Fibroblast of skin of back (primary cell): ENCODE data around the gene NXPE4. TPM values are rescaled to one million over a fixed set of nuclear protein-coding genes. Genes with fewer than 3 reads are reported as not detected.
"Not testable (repeated sequence)": the region's sequence is repeated elsewhere in the genome, so short reads cannot be mapped to it uniquely, and the experiment has no call there.

Experiments
- DNase-seq: peaks from one replicate; pipeline ENCODE4 v3.0.0-alpha.2; 2013
- polyA plus RNA-seq, 2 experiments: library from polyadenylated mRNA; unstranded; fragments of 120-200 nt; gene quantifications; one replicate each; pipeline ENCODE4 v1.2.1, GENCODE V29; 2013; ENCODE audit not compliant: insufficient read length in 2 of 2

The NXPE4 gene
- not detected for polyA plus RNA-seq (2013, experiment 1 of 2; ENCODE audit: insufficient read length)
- polyA plus RNA-seq (2013, experiment 2 of 2; ENCODE audit: insufficient read length), result not detected

DNA sequence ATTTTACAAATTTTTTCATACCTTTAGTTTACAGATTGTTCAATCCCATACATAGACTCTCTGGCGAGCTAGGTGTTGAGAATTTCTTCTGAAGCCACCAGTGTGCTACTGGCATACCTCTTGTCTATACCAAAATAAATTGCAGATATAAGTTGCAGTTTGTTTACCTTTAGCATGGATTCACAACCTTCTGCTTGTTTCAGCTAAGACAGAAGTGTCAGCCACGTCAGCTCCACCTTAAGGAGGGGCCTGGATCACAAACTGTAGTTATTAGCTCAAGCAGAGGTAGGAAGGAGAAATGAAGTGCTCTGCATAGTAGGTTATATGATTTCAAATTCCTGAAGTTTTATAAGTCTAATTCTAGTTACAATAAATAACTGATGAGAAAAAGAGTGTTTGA lies at the start of gene NXPE4:
TSS of gene NXPE4 (minus strand) at position 216 of the 400 bp plus-strand sequence. CDS start 1,027 bp downstream, outside the sequence.
- DNase-seq, result no peak

- DNase-seq, result not testable (repeated sequence)
Observed at GRCh38 chr11:114639440-114639839, 43.9 kb upstream of the NXPE4 start.

GRCh38 chr11:114631445-114631965 lies 35.9 kb upstream of the NXPE4 start:
- not testable (repeated sequence) for DNase-seq

GRCh38 chr11:114625294-114625693 lies 29.7 kb upstream of the NXPE4 start:
- no peak for DNase-seq

DNA sequence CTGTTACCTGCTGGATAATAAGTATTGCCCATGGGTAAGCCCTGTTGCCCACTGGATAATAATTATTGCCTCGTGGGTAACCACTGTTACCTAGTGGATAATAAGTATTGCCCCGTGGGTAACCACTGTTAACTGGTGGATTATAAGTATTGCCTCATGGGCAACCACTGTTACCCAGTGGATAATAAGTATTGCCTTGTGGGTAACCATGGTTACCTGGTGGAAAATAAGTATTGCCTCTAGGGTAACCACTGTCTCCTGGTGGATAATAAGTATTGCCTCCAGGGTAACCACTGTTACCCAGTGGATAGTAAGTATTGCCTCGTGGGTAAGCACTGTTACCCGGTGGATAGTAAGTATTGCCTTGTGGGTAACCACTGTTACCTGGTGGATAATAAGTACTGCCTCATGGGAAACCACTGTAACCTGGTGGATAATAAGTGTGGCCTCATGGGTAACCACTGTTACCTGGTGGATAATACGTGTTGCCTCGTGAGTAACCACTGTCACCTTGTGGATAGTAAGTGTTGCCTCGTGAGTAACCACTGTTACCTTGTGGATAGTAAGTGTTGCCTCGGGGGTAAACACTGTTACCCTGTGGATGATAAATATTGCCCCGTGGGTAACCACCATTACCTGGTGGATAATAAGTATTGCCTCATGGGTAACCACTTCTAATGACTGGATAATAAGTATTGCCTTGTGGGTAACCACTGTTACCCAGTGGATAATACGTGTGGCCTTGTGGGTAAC lies 29.0 kb upstream of the NXPE4 start:
- DNase-seq, result no peak

- DNase-seq, result no peak
Observed at GRCh38 chr11:114623720-114624119, 28.1 kb upstream of the NXPE4 start.

DNA sequence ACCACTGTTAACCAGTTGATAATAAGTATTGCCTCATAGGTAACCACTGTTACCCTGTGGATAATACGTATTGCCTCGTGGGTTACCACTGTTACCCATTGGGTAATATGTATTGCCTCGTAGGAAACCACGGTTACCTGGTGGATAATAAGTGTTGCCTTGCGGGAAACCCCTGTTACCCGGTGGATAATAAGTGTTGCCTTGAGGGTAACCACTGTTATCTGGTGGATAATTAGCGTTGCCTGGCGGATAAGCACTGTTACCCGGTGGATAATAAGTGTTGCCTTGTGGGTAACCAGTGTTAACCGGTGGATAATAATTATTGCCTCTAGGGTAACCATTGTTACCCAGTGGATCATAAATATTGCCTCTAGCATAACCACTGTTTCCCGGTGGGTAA lies 27.3 kb upstream of the NXPE4 start:
- DNase-seq, result no peak

- DNase-seq, result no peak
Observed at GRCh38 chr11:114621950-114622809, 26.6 kb upstream of the NXPE4 start.

- DNase-seq, result no peak
Observed at GRCh38 chr11:114621072-114621471, 25.5 kb upstream of the NXPE4 start.

DNA sequence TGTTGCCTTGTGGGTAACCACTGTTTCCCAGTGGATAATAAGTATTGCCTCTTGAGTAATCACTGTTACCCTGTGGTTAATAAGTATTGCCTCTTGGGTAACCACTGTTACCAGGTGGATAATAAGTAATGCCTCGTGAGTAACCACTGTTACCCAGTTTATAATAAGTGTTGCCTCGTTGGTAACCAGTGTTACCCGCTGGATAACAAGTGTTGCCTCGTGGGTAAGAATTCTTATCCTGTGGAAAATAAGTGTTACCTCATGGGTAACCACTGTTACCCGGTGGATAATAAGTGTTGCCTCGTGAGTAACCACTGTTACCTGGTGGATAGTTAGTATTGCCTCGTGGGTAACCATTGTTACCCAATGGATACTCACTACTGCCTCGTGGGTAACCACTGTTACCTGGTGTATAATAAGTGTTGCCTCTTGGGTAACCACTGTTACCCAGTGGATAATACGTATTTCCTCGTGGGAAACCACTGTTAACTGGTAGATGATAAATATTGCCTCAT lies 24.1 kb upstream of the NXPE4 start:
- DNase-seq, result no peak

DNA sequence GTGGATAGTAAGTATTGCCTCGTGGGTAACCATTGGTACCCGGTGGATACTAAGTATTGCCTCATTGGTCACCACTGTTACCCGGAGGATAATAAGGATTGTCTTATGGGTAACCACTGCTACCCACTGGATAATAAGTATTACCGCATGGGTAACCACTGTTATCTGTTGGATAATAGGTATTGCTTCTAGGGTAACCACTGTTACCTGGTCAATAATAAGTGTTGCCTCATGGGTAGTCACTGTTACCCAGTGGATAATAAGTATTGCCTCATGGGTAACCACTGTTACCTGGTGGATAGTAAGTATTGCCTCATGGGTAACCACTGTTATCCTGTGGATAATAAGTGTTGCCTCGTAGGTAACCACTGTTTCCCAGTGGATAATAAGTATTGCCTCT lies 22.6 kb upstream of the NXPE4 start:
- no peak for DNase-seq

DNA sequence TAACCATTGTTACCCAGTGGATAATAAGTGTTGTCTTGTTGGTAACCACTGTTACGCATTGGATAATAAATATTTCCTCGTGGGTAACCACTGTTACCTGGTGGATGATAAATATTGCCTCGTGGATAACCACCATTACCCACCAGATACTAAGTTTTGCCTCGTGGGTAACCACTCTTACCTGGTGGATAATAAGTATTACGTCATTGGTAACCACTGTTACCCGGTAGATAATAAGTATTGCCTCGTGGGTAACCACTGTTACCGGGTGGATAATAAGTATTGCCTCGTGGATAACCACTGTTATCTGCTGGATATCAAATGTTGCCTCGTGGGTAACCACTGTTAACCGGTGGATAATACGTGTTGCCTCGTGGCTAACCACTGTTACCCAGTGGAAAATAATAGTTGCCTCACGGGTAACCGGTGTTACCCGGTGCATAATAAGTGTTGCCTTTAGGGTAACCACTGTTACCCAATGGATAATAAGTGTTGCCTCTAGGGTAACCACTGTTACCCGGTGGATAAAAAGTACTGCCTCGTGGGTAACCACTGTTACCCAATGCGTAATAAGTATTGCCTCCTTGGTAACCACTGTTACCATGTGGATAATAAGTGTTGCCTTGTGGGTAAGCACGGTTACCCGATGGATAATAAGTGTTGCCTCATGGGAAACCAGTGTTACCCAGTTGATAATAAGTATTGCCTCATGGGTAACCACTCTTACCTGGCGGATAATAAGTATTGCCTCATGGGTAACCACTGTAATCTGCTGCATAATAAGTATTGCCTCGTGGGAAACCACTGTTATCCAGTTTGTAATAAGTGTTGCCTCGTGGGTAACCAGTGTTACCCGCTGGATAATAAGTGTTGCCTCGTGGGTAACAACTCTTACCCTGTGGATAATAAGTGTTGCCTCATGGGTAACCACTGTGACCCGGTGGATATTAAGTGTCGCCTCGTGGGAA lies 21.9 kb upstream of the NXPE4 start:
- no peak for DNase-seq

GRCh38 chr11:114616516-114616915 lies 20.9 kb upstream of the NXPE4 start:
- DNase-seq, result no peak

DNA sequence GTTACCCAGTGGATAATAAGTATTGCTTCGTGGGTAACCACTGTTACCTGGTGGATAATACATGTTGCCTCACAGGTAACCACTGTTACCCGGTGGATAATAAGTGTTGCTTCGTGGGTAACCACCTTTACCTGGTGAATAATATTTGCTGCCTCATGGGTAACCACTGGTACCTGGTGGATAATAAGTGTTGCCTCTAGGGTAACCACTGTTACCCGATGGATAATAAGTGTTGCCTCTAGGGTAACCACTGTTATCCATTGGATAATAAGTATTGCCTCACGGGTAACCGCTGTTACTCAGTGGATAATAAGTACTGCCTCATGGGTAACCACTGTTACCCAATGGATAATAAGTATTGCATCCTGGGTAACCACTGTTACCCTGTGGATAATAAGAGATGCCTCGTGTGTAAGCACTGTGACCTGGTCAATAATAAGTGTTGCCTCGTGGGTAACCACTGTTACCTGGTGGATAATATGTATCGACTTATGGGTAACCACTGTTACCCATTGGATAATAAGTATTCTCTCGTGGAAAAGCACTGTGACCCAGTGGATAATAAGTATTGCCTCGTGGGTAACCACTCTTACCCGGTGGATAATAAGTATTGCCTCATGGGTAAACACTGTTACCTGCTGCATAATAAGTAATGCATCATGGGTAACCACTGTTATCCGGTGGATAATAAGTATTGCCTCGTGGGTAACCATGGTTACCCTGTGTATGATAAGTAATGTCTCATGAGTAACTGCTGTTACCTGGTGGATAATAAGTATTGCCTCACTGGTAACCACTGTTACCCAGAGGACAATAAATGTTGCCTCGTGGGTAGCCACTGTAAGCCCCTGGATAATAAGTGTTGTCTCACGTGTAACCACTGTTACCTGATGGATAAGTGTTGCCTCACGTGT lies 20.1 kb upstream of the NXPE4 start:
- DNase-seq, result no peak

- DNase-seq, result no peak
Observed at GRCh38 chr11:114614127-114614720, 18.6 kb upstream of the NXPE4 start.

- DNase-seq, result not testable (repeated sequence)
Observed at GRCh38 chr11:114613094-114613493, 17.5 kb upstream of the NXPE4 start.

- no peak for DNase-seq
Observed at GRCh38 chr11:114612686-114613085, 17.1 kb upstream of the NXPE4 start.

DNA sequence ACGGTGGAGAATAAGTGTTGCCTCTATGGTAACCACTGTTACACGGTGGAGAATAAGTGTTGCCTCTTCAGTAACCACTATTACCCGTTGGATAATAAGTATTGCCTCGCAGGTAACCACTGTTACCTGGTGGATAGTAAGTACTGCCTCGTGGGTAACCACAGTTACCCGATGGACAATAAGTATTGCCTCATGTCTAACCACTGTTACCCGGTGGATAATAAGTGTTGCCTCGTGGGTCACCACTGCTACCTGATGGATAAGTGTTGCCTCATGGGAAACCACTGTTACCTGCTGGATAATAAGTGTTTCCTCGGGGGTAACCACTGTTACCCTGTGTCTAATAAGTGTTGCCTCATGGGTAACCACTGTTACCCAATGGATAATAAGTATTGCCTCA lies 16.6 kb upstream of the NXPE4 start:
- not testable (repeated sequence) for DNase-seq

DNA sequence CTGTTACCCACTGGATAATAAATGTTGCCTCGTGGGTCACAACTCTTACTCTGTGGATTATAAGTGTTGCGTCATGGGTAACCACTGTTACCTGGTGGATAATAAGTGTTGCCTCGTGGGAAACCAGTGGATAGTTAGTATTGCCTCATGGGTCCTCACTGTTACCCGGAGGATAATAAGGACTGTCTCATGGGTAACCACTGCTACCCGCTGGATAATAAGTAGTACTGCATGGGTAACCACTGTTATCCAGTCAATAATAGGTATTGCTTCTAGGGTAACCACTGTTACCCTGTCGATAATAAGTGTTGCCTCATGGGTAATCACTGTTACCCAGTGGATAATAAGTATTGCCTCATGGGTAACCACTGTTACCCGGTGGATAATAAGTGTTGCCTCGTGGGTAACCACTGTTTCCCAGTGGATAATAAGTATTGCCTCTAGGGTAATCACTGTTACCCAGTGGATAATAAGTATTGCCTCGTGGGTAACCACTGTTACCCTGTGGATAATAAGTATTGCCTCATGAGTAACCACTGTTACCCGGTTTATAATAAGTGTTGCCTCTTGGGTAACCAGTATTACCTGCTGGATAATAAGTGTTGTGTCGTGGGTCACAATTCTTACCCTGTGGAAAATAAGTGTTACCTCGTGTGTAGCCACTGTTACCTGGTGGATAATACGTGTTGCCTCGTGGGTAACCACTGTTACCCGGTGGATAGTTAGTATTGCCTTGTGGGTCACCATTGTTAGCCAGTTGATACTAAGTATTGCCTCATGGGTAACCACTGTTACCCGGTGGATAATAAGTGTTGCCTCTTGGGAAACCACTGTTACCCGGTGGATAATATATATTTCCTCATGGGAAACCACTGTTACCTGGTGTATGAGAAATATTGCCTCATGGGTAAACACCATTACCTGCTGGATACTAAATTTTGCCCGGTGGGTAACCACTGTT lies 15.7 kb upstream of the NXPE4 start:
- DNase-seq, result peak; percentile 2
